Astrocyte (in vitro differentiated cells and primary cell): Measurements from ENCODE around the gene BSN.

ENCODE experiments used
- CTCF ChIP-seq: IDR thresholded peaks from 2 replicates; pipeline ENCODE4 v1.5.1; 2011; ENCODE audit warnings: low read depth, mild to moderate bottlenecking, inconsistent platforms, low read length, moderate library complexity; ENCODE audit not compliant: insufficient read depth
- EZH2 ChIP-seq: IDR thresholded peaks from 2 replicates; pipeline ENCODE4 v1.6.1; 2012; ENCODE audit warnings: mild to moderate bottlenecking, low read length, inconsistent platforms; ENCODE audit not compliant: insufficient read depth

GRCh38 chr3:49662021-49662420, 107.7 kb downstream of the BSN start:
- no peak for TF ChIP-seq CTCF
- TF ChIP-seq EZH2, result no peak
